GM18867 (cell line): ENCODE measurements around the gene BCL2L14.

Source experiments
- ATAC-seq: cut with Tn5 transposase; IDR thresholded peaks from one replicate; pipeline ENCODE4 v1.9.1; 2021; ENCODE audit warnings: mild to moderate bottlenecking, moderate library complexity; ENCODE audit not compliant: unreplicated experiment

Gene BCL2L14

GRCh38 chr12:12070674-12071656, at the start of gene BCL2L14:
Gene BCL2L14, plus strand, starts transcription at chr12:12070939. Its CDS starts 8,367 bp downstream, at chr12:12079306.
- peak; percentile 62 for ATAC-seq

- ATAC-seq = no peak
Observed at GRCh38 chr12:12022306-12022936, 48.3 kb upstream of the BCL2L14 start.

GRCh38 chr12:12023456-12023855, 47.3 kb upstream of the BCL2L14 start:
- ATAC-seq = no peak

GRCh38 chr12:12024911-12025682, 45.6 kb upstream of the BCL2L14 start:
- ATAC-seq = peak; percentile 86

- no peak for ATAC-seq
Observed at GRCh38 chr12:12025799-12026386, 44.8 kb upstream of the BCL2L14 start.

GRCh38 chr12:12028668-12029402, 41.9 kb upstream of the BCL2L14 start:
- no peak for ATAC-seq

GRCh38 chr12:12029653-12030052, 41.1 kb upstream of the BCL2L14 start:
- no peak for ATAC-seq

GRCh38 chr12:12032260-12032791, 38.4 kb upstream of the BCL2L14 start:
- ATAC-seq = peak; percentile 21

GRCh38 chr12:12032851-12033797, 37.6 kb upstream of the BCL2L14 start:
- ATAC-seq = peak; percentile 61

- ATAC-seq = no peak
Observed at GRCh38 chr12:12033824-12034223, 36.9 kb upstream of the BCL2L14 start.

- no peak for ATAC-seq
Observed at GRCh38 chr12:12034344-12034743, 36.4 kb upstream of the BCL2L14 start.

GRCh38 chr12:12035229-12035628, 35.5 kb upstream of the BCL2L14 start:
- no peak for ATAC-seq

GRCh38 chr12:12036901-12037300, 33.8 kb upstream of the BCL2L14 start:
- ATAC-seq = no peak

- ATAC-seq = no peak
Observed at GRCh38 chr12:12039897-12040296, 30.8 kb upstream of the BCL2L14 start.

GRCh38 chr12:12046401-12046800, 24.3 kb upstream of the BCL2L14 start:
- ATAC-seq = no peak

GRCh38 chr12:12047682-12048081, 23.1 kb upstream of the BCL2L14 start:
- no peak for ATAC-seq

- ATAC-seq = no peak
Observed at GRCh38 chr12:12048266-12048665, 22.5 kb upstream of the BCL2L14 start.

- ATAC-seq = no peak
Observed at GRCh38 chr12:12048714-12049113, 22.0 kb upstream of the BCL2L14 start.

- no peak for ATAC-seq
Observed at GRCh38 chr12:12051668-12052067, 19.1 kb upstream of the BCL2L14 start.
